ENCODE results near the gene L2HGDH. TPM values are rescaled to one million over a fixed set of nuclear protein-coding genes. Genes with fewer than 3 reads are reported as not detected.

L2HGDH gene
- total RNA-seq, 2 experiments from 2014 or later: 1.7 to 3.1 TPM

GRCh38 chr14:50285861-50286260 lies 26.2 kb downstream of the L2HGDH start:
- Histone ChIP-seq H3K27me3 (ENCODE audit: control insufficient read depth in 1 of 2, insufficient read depth in 2 of 2, low read length in 2 of 2) (no peaks in the 10 kb centered on the region), H3K36me3 (ENCODE audit: insufficient read depth, low read length) (no peaks in the 10 kb centered on the region), H3K4me1 (ENCODE audit: insufficient read depth, low read length) (no peaks in the 10 kb centered on the region), H3K27ac (ENCODE audit: low read depth in 1 of 2, low read length in 2 of 2) (no peak overlapping the region), H3K9me3 (ENCODE audit: control insufficient read depth in 1 of 2, insufficient read depth in 1 of 2, low read length in 2 of 2) (no peaks in the 10 kb centered on the region), H3K4me3 (ENCODE audit: low read length) (no peak overlapping the region)
- H3K9me3 Mint-ChIP-seq: no peaks in the 10 kb centered on the region
- no peak overlapping the region for H3K27ac Mint-ChIP-seq
- TF ChIP-seq CTCF (IDR thresholded peaks at IDR 0.05): no peak
- peaks cover 11% of the 10 kb centered on the region for H3K36me3 Mint-ChIP-seq (ENCODE audit: low read depth)
- DNase-seq: no peak
- H3K4me3 Mint-ChIP-seq: no peak overlapping the region
- intact Hi-C loops (cut with DNase I, micrococcal nuclease): no loop called here
- CTCF ChIA-PET: no interaction called here
- no peaks in the 10 kb centered on the region for H3K4me1 Mint-ChIP-seq (ENCODE audit: low read depth)
- no peaks in the 10 kb centered on the region for H3K27me3 Mint-ChIP-seq
- no peak for ATAC-seq (ENCODE audit: poor library complexity)
- POLR2A ChIA-PET: no interaction called here

GRCh38 chr14:50272498-50272897 lies 39.5 kb downstream of the L2HGDH start:
- Mint-ChIP-seq H3K27me3 (no peaks in the 10 kb centered on the region), H3K9me3 (no peaks in the 10 kb centered on the region), H3K4me3 (no peak overlapping the region), H3K36me3 (ENCODE audit: low read depth) (peaks cover 11% of the 10 kb centered on the region), H3K27ac (no peak overlapping the region), H3K4me1 (ENCODE audit: low read depth) (no peaks in the 10 kb centered on the region)
- no peak for TF ChIP-seq CTCF (IDR thresholded peaks at IDR 0.05)
- no peaks in the 10 kb centered on the region for H3K9me3 ChIP-seq (ENCODE audit: control insufficient read depth in 1 of 2, insufficient read depth in 1 of 2, low read length in 2 of 2)
- no peaks in the 10 kb centered on the region for H3K4me1 ChIP-seq (ENCODE audit: insufficient read depth, low read length)
- ChIA-PET CTCF (interaction anchor here (0.7 kb wide), 1 partner anchor 63 kb away, joined by 3 read pairs; no protein-coding TSS in a partner anchor), POLR2A (no interaction called here)
- H3K36me3 ChIP-seq (ENCODE audit: insufficient read depth, low read length): no peaks in the 10 kb centered on the region
- ATAC-seq (ENCODE audit: poor library complexity) (no peak), DNase-seq (no peak)
- no peak overlapping the region for H3K4me3 ChIP-seq (ENCODE audit: low read length)
- intact Hi-C loops (cut with DNase I, micrococcal nuclease): no loop called here
- H3K27me3 ChIP-seq (ENCODE audit: control insufficient read depth in 1 of 2, insufficient read depth in 2 of 2, low read length in 2 of 2): no peaks in the 10 kb centered on the region
- no peak overlapping the region for H3K27ac ChIP-seq (ENCODE audit: low read depth in 1 of 2, low read length in 2 of 2)

- CTCF ChIA-PET: no interaction called here
- no peaks in the 10 kb centered on the region for H3K27me3 ChIP-seq (ENCODE audit: control insufficient read depth in 1 of 2, insufficient read depth in 2 of 2, low read length in 2 of 2)
- no peak for ATAC-seq (ENCODE audit: poor library complexity)
- intact Hi-C loops (cut with DNase I, micrococcal nuclease): no loop called here
- no peaks in the 10 kb centered on the region for H3K4me1 ChIP-seq (ENCODE audit: insufficient read depth, low read length)
- POLR2A ChIA-PET: no interaction called here
- TF ChIP-seq CTCF (IDR thresholded peaks at IDR 0.05): no peak
- DNase-seq: no peak
- no peak overlapping the region for H3K4me3 ChIP-seq (ENCODE audit: low read length)
- Mint-ChIP-seq H3K9me3 (no peaks in the 10 kb centered on the region), H3K27ac (no peak overlapping the region), H3K4me1 (ENCODE audit: low read depth) (no peaks in the 10 kb centered on the region), H3K27me3 (no peaks in the 10 kb centered on the region), H3K4me3 (no peak overlapping the region), H3K36me3 (ENCODE audit: low read depth) (peaks cover 5% of the 10 kb centered on the region)
- H3K36me3 ChIP-seq (ENCODE audit: insufficient read depth, low read length): no peaks in the 10 kb centered on the region
- no peak overlapping the region for H3K27ac ChIP-seq (ENCODE audit: low read depth in 1 of 2, low read length in 2 of 2)
- H3K9me3 ChIP-seq (ENCODE audit: control insufficient read depth in 1 of 2, insufficient read depth in 1 of 2, low read length in 2 of 2): no peaks in the 10 kb centered on the region
These were observed 41.1 kb downstream of the L2HGDH start for GRCh38 chr14:50270932-50271331.
